HG03432 (cell line): ENCODE data around the gene ROR1.
A peak's percentile ranks its signal among the peaks of the same experiment; 100 is the strongest.

Source experiments
- ATAC-seq: cut with Tn5 transposase; IDR thresholded peaks from one replicate; pipeline ENCODE4 v1.9.1; 2021; ENCODE audit warnings: mild to moderate bottlenecking, moderate library complexity; ENCODE audit not compliant: unreplicated experiment

ROR1 gene

GRCh38 chr1:63928186-63929105, 154.6 kb downstream of the ROR1 start:
- no peak for ATAC-seq

DNA sequence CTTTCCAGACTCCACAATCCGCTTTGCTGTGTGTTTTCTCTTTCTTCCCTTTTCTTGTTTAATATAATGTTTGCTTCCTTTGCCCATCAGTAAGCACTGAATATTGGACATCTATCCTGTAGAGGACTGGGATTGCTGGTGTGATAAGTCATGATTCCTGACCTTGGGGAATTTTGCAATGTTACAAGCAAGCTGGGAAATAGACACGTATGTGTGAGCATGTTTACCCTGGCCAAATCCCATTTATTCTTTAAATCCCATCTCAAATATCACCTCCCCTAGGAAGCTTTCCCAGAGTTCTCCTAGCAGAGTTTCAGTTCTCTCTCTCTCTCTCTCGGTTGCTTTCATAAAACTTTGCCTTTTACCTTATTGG, 155.3 kb downstream of the ROR1 start:
- ATAC-seq, result no peak

- no peak for ATAC-seq
Measured at GRCh38 chr1:63931468-63931867, 157.7 kb downstream of the ROR1 start.

DNA sequence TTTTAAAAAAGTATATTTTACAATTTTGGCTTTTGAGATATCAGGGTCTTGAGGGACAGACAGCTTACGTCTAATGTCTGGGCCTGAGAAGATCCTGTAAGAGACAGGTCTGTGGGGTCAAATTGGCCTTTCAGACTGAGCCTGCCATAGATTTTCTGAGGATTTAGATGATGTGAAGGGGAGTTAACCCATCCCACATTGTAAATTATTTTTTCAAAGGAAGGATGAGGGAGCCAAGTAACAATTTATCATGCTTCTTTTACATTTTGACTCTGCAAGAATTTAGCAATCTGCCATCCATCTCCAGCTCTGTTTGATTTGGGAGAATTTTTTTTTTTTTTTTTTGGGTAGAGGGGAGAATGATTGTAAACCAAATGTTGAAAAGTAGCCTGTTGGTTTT, 160.9 kb downstream of the ROR1 start:
- no peak for ATAC-seq

- ATAC-seq, result peak; percentile 51
Measured at GRCh38 chr1:63935143-63935542, 161.3 kb downstream of the ROR1 start.

DNA sequence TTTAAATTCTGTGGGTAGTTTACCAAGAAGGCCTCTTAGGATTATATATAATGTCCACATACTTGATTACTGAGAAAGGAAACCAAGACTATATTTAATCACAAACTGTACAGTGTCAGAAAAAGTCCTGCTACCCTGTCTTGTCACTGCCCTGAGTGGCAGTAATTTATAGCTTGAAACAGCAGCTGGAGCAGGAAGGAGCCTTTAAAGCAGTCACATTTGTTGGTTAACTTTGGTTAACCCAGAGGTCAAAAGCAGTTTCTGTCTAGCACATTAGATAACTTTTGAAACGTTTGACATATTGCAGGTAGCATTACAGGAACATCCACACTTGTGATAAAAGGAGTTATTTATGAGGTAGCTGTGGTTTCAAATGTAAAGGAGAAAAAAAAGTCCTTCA, 161.7 kb downstream of the ROR1 start:
- ATAC-seq, result peak; percentile 80

GRCh38 chr1:63936276-63936675, 162.5 kb downstream of the ROR1 start:
- ATAC-seq, result no peak

DNA sequence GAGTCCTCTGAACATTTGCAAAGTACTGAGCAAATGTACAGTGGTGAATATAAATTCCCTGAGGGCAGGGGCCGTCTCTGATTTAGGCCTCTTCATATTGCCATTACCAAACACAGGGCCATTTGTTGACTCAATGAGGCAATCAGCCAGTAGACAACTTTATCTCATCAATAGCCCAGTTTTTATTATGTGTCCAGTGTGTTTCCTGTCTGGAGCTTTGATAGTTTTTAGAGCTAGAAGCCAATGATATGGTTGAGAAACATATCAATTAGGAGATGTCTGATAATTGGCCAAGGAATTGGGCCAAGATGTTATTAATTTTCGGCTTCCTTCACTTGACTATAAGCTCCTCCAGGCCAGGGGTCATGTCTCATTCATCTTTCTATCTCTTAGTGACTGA, 163.0 kb downstream of the ROR1 start:
- ATAC-seq, result no peak

DNA sequence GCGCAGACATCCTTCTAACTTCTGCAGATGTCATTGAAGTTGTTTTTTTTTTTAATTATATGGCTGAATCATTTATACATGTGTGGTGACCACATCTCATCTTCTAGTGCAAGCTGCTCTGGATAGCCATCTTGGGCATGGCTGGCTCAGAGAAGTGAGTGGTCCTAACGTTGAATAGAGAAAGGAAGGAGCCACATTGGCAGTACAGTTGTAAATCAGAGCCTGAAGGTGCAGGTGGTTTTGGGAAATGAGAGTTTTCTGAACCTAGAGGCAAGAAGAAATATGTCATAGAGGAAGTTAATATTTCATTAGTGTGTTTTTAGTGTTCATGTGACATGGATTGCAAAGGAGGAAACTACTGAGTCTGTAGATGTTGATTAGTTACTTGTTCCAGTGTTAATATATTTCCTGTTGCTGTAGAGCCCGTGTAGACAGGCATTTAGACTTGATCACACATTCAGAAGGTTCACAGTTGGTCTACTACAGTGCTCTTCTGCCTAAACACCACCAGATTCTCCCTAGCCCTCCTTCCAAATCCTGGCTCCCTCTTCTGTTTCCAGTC, 163.7 kb downstream of the ROR1 start:
- no peak for ATAC-seq

DNA sequence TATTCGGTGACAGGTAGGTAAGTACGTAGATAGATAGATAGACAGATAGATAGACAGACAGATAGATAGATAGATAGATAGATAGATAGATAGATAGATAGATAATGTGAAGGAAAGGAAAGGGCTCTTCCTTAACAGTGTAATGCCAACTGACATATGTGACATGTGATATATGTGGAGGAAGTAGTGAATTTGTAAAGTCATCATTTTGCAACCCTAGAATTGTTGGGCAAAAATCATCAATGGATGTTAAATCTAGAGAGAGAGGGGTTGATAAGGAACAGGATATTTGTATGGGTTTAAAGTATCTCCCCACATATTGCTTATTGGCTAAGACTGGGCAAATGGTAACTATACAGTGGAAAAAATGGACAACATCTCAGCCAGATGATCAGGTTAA, 166.6 kb downstream of the ROR1 start:
- no peak for ATAC-seq

DNA sequence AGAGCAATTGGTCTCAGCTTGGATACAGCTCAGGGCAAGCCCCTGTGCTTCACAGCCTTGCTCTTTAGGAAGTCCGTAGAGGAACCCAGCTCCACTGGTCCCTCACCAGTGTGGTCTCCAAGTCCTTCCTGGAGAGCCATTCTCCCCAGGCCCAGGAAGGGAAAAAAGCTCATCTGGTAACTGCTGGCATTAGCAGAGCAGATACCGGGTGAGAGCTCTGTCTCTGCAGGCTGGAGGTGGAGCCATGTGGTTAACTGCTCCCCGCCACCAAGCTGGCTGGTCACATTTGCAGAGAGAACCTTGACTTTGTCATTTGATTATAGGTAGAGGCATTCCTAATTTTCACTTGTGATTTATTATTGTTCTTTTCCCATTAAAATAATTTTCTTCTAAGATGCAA, 169.6 kb downstream of the ROR1 start:
- ATAC-seq, result no peak

- no peak for ATAC-seq
Measured at GRCh38 chr1:63945943-63946342, 172.1 kb downstream of the ROR1 start.

- no peak for ATAC-seq
Measured at GRCh38 chr1:63946866-63947491, 173.2 kb downstream of the ROR1 start.

DNA sequence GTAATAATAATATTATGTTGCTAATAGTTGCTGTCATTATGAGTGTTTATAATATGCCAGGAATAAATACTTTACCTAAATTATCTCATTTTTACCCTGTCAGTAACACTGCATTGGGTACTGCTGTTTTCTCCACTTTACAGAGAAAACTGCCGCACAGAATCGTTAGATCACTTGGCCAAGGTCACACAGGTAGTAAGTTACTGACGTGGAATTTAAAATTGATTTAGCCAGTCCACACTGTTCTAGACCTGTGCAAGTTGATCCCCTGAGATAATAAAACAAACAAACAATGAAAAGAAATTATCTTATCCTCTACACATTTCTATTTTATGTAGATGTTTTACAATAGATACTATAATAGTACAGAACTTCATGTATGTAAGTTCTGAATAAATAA, 174.1 kb downstream of the ROR1 start:
- ATAC-seq, result no peak

GRCh38 chr1:63950023-63950422, 176.2 kb downstream of the ROR1 start:
- no peak for ATAC-seq

GRCh38 chr1:63951059-63951946, 177.5 kb downstream of the ROR1 start:
- no peak for ATAC-seq

- ATAC-seq, result no peak
Measured at GRCh38 chr1:63954187-63954586, 180.4 kb downstream of the ROR1 start.

DNA sequence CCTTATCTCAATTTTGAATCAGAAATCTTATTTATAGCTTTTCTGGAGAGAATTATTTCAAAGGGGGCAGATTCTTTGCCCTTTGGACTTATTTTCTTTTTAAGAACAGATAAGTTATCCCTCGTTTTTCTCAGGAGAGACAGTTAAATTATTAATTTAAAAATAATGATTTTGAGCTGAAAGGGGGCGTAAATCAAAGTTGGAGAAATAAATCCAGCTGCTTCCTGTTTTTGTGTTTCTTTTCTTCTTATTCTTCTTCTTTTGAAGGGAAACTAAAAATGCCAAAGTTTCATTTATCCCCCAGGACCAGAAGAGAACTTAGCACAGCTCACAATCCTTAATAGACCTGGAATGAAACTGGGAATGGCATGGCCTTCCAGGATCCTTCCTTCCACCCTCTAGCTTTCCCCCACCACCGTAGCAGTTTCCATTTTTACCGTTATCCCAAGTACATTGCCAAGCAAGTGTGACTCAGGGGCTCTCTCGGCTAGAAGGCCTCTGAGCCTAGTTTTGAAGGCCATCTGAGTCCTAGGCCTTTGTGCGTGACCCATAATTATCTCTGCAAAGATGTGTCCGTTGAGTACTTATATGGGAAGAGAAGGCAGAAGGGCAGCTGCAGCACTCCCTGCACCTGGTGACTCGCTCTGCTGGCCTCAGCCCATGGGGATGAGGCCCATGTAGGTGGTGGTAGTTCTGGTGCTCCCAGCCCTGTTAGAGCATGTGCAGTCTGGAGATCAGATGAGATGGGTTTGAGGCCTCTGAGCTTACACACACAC, 181.7 kb downstream of the ROR1 start:
- no peak for ATAC-seq

- no peak for ATAC-seq
Measured at GRCh38 chr1:63958556-63958955, 184.7 kb downstream of the ROR1 start.

GRCh38 chr1:63960326-63960725, 186.5 kb downstream of the ROR1 start:
- ATAC-seq, result no peak
